H1 (cell line): ENCODE results near the gene DENND6B. TPM values are rescaled to one million over a fixed set of nuclear protein-coding genes. Genes with fewer than 3 reads are reported as not detected.

Experiments
- EZH2 ChIP-seq: fragments of 200-600 bp; sonication (generic); IDR thresholded peaks from 2 replicates; pipeline ENCODE4 v1.7.1; 2012; ENCODE audit warnings: low read depth, mild to moderate bottlenecking, moderate library complexity, low read length, inconsistent platforms; ENCODE audit not compliant: severe bottlenecking
- GTF2F1 ChIP-seq: IDR thresholded peaks from 2 replicates; pipeline ENCODE4 v1.6.1; 2012; ENCODE audit warnings: low read depth, low read length, improper control_type of control experiment, borderline replicate concordance
- JUN ChIP-seq: IDR thresholded peaks from 2 replicates; pipeline ENCODE4 v1.6.1; 2011; ENCODE audit warnings: low read depth, mild to moderate bottlenecking, improper control_type of control experiment, low read length
- polyA plus RNA-seq, 7 experiments: library from polyadenylated mRNA; depleted of rRNA in 3 of 7; stranded (reverse) in 5 of 7; unstranded in 2 of 7; fragments of >200 nt in 5 of 7; fragments of 200-250 nt in 2 of 7; gene quantifications; 1 replicate in 5 of 7; 2 replicates in 1 of 7; 4 replicates in 1 of 7; pipeline versions ENCODE4 v1.2.1 to v1.2.3, GENCODE V29; 2011 to 2013; ENCODE audit warnings: missing spikeins in 2 of 7, mixed read lengths in 2 of 7
- total RNA-seq: library from RNA; stranded (reverse); fragmentation: NEBNext Ultra II Directional; extraction: Animal tissue kit (Norgen Biotek cat#: 25700); gene quantifications from 2 replicates; pipeline ENCODE4 v1.2.1, GENCODE V29; 2021

Gene DENND6B
- total and polyA plus RNA-seq, 2 of the 8 experiments (the other 6 are each of a cell fraction or from before 2014, with no cell fraction given): 1.1 to 1.9 TPM

- TF ChIP-seq GTF2F1 (no peak), JUN (no peak), EZH2 (no peak)
These were observed 47.7 kb downstream of the DENND6B start (continued) for GRCh38 chr22:50278956-50279619.
